ENCODE measurements around the gene NBPF1. TPM values are rescaled to one million over a fixed set of nuclear protein-coding genes. Genes with fewer than 3 reads are reported as not detected.
"Not testable (repeated sequence)": the region's sequence is repeated elsewhere in the genome, so short reads cannot be mapped to it uniquely, and the experiment has no call there.

The NBPF1 gene
- 13.4 and 18.9 TPM in 2 replicates for total RNA-seq (2014; rRNA removed; shearing (Covaris generic))

GRCh38 chr1:16613185-16614147 is at the start of gene NBPF1:
TSS of gene NBPF1 (minus strand) at chr1:16613564.
- peak; percentile 94 for DNase-seq (ENCODE audit: low read depth)

- DNase-seq (ENCODE audit: low read depth), result not testable (repeated sequence)
Measured at GRCh38 chr1:16658234-16658633, 44.9 kb upstream of the NBPF1 start.

GRCh38 chr1:16656981-16657683 is 43.8 kb upstream of the NBPF1 start:
- not testable (repeated sequence) for DNase-seq (ENCODE audit: low read depth)

DNA sequence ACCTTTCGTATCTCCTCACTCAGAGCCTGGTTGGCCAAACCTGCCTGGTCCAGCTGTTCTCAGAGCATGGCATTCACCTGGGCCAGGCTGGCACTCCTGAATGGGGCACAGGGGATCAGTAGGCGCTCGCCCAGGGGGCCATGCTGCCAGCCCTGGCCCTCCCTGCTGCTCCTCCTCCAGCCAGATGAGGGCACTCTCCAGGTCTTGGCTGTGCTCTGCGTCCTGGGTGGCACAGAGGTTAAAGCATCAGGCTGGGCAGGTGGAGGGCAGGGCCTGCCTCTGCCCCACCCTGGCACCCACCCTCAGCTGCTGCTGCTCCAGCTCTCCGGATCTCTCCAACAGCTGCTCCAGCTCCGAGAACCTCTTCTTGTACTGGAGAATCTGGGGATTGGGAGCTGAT is 43.2 kb upstream of the NBPF1 start:
- DNase-seq (ENCODE audit: low read depth), result not testable (repeated sequence)

- not testable (repeated sequence) for DNase-seq (ENCODE audit: low read depth)
Measured at GRCh38 chr1:16651560-16651959, 38.2 kb upstream of the NBPF1 start.

GRCh38 chr1:16649960-16650359 is 36.6 kb upstream of the NBPF1 start:
- not testable (repeated sequence) for DNase-seq (ENCODE audit: low read depth)

DNA sequence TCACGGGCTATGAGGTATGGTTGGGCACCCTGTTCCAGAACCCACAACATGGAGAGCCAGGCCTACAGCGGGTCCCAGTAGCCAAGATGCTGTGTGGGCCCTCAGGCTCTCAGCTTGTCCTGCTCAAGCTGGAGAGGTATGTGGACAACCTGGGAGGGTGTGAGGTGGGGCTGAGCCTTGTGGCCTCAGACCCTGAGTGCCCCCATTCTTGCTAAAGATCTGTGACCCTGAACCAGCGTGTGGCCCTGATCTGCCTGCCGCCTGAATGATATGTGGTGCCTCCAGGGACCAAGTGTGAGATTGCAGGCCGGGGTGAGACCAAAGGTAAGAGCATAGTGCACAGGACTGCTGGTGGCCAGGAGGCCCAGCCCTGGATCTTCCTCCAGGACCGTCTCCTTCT is 36.0 kb upstream of the NBPF1 start:
- not testable (repeated sequence) for DNase-seq (ENCODE audit: low read depth)

- DNase-seq (ENCODE audit: low read depth), result not testable (repeated sequence)
Measured at GRCh38 chr1:16648756-16649155, 35.4 kb upstream of the NBPF1 start.

GRCh38 chr1:16648250-16648649 is 34.9 kb upstream of the NBPF1 start:
- DNase-seq (ENCODE audit: low read depth), result not testable (repeated sequence)

- DNase-seq (ENCODE audit: low read depth), result not testable (repeated sequence)
Measured at GRCh38 chr1:16647179-16648176, 34.1 kb upstream of the NBPF1 start.

DNA sequence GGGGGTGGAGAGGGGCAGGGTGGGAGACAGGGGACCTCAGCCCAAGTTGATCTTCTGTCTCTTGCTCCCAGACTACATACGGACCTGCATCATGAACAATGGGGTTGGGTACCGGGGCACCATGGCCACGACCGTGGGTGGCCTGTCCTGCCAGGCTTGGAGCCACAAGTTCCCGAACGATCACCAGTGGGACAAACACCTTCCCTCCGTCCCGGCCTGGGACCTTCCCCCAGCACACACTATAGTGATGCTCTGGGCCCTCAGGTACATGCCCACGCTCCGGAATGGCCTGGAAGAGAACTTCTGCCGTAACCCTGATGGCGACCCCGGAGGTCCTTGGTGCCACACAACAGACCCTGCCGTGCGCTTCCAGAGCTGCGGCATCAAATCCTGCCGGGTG is 33.4 kb upstream of the NBPF1 start:
- DNase-seq (ENCODE audit: low read depth), result not testable (repeated sequence)

- not testable (repeated sequence) for DNase-seq (ENCODE audit: low read depth)
Measured at GRCh38 chr1:16646061-16646664, 32.8 kb upstream of the NBPF1 start.

GRCh38 chr1:16645271-16646060 is 32.1 kb upstream of the NBPF1 start:
- DNase-seq (ENCODE audit: low read depth), result not testable (repeated sequence)

GRCh38 chr1:16644482-16645270 is 31.3 kb upstream of the NBPF1 start:
- DNase-seq (ENCODE audit: low read depth), result peak; percentile 96

- no peak for DNase-seq (ENCODE audit: low read depth)
Measured at GRCh38 chr1:16644193-16644481, 30.8 kb upstream of the NBPF1 start.

- DNase-seq (ENCODE audit: low read depth), result not testable (repeated sequence)
Measured at GRCh38 chr1:16643476-16644192, 30.3 kb upstream of the NBPF1 start.

- DNase-seq (ENCODE audit: low read depth), result not testable (repeated sequence)
Measured at GRCh38 chr1:16643001-16643411, 29.6 kb upstream of the NBPF1 start.

Data from RPMI7951 (cell line).